ENCODE data around the gene PCBP3.

- TF ChIP-seq, protein P1, sequence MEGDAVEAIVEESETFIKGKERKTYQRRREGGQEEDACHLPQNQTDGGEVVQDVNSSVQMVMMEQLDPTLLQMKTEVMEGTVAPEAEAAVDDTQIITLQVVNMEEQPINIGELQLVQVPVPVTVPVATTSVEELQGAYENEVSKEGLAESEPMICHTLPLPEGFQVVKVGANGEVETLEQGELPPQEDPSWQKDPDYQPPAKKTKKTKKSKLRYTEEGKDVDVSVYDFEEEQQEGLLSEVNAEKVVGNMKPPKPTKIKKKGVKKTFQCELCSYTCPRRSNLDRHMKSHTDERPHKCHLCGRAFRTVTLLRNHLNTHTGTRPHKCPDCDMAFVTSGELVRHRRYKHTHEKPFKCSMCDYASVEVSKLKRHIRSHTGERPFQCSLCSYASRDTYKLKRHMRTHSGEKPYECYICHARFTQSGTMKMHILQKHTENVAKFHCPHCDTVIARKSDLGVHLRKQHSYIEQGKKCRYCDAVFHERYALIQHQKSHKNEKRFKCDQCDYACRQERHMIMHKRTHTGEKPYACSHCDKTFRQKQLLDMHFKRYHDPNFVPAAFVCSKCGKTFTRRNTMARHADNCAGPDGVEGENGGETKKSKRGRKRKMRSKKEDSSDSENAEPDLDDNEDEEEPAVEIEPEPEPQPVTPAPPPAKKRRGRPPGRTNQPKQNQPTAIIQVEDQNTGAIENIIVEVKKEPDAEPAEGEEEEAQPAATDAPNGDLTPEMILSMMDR (IDR thresholded peaks at IDR 0.05; ENCODE audit: low read length): no peak
- TF ChIP-seq EZH2phosphoT487 (IDR thresholded peaks at IDR 0.05; ENCODE audit: low read length): no peak
These were observed 66.3 kb downstream of the PCBP3 start for GRCh38 chr21:45709696-45710268.

Measured in MM.1S (cell line).